Measurements from ENCODE around the gene MPP7. TPM values are rescaled to one million over a fixed set of nuclear protein-coding genes. Genes with fewer than 3 reads are reported as not detected.

The MPP7 gene
- polyA plus RNA-seq, 1 donor (not counting 4 experiments of a cell fraction or from before 2014, with no cell fraction given): 6.3 TPM

GRCh38 chr10:28253169-28253785, 49.6 kb downstream of the MPP7 start:
- no peaks in the 10 kb centered on the region for H3K9me3 ChIP-seq (ENCODE audit: control insufficient read depth, low read depth, low read length)
- no peaks in the 10 kb centered on the region for H3K36me3 ChIP-seq (ENCODE audit: control insufficient read depth in 2 of 2, extremely low read depth in 1 of 2, insufficient read depth in 2 of 2, low read length in 2 of 2)
- FAIRE-seq (peak; percentile 65), DNase-seq (ENCODE audit: low read depth, low spot score) (no peak)
- no peak overlapping the region for H3K4me3 ChIP-seq (ENCODE audit: control insufficient read depth in 2 of 3, extremely low read depth in 1 of 3, insufficient read depth in 2 of 3, low read depth in 1 of 3, low read length in 3 of 3)
- no peaks in the 10 kb centered on the region for H4K20me1 ChIP-seq (ENCODE audit: control insufficient read depth, extremely low read depth, insufficient read depth, low read length)
- H3K4me2 ChIP-seq (ENCODE audit: control insufficient read depth, extremely low read depth, insufficient read depth, low read depth, low read length): no peak overlapping the region
- H3K9ac ChIP-seq (ENCODE audit: control insufficient read depth, extremely low read depth, insufficient read depth, low read length): no peak overlapping the region
- H3K27ac ChIP-seq (ENCODE audit: control insufficient read depth, insufficient read depth, low read length): peak overlapping the region; percentile 83
- H2AFZ ChIP-seq (ENCODE audit: control insufficient read depth, low read length): peak overlapping the region; percentile 47
- H3K4me1 ChIP-seq (ENCODE audit: control insufficient read depth, extremely low read depth, insufficient read depth, low read length): peaks cover 38% of the 10 kb centered on the region
- H3K27me3 ChIP-seq (ENCODE audit: control insufficient read depth, extremely low read depth, insufficient read depth, low read length): no peaks in the 10 kb centered on the region
- no peaks in the 10 kb centered on the region for H3K9me1 ChIP-seq (ENCODE audit: control insufficient read depth, extremely low read depth, insufficient read depth, low read length)
- no peaks in the 10 kb centered on the region for H3K79me2 ChIP-seq (ENCODE audit: control insufficient read depth, insufficient read depth, low read length)
- TF ChIP-seq CTCF (optimal IDR thresholded peaks at IDR 0.05 in 1 of 3, IDR thresholded peaks at IDR 0.05 in 1 of 3, conservative IDR thresholded peaks at IDR 0.05 in 1 of 3; ENCODE audit: extremely low read depth in 1 of 3, insufficient read depth in 2 of 3, low read length in 3 of 3) (no peak), EZH2 (IDR thresholded peaks at IDR 0.05; ENCODE audit: low read length) (no peak)
- dilution Hi-C loops (cut with MboI; ENCODE audit: extremely low pct_ligation_motif_present, low sequenced_read_pairs): loop anchor here (25.0 kb wide), 1 partner anchor 134 kb away; no protein-coding TSS in a partner anchor

Small RNA genes lying within 50 kb of the gene (small RNA-seq; reads per million reads assigned to genes)
- 0 reads per million in 3 experiments for gene MIR8086 (ENCODE audit: insufficient read length in 3 of 3, low read depth in 3 of 3, low replicate concordance in 1 of 3)

Other genes with a start within 250 kb of the MPP7 start
- gene WAC, start 230.1 kb upstream of the MPP7 start, polyA plus RNA-seq: 61.8 to 80.8 TPM (median 70.1 TPM) in 3 replicates

All from keratinocyte (primary cell).